NCI-H1930 (cell line): ENCODE results near the gene CFTR.
"Not testable (repeated sequence)": the region's sequence is repeated elsewhere in the genome, so short reads cannot be mapped to it uniquely, and the experiment has no call there.

Experiments
- DNase-seq, 2 experiments: peaks; one replicate each; lab custom pipeline; 2025; lab: John Stamatoyannopoulos, UW

CFTR gene

GRCh38 chr7:117479225-117480054 lies at the start of gene CFTR:
CFTR (plus strand) TSS chr7:117480025; CDS start chr7:117480095, 70 bp downstream.
- DNase-seq: no peak

DNA sequence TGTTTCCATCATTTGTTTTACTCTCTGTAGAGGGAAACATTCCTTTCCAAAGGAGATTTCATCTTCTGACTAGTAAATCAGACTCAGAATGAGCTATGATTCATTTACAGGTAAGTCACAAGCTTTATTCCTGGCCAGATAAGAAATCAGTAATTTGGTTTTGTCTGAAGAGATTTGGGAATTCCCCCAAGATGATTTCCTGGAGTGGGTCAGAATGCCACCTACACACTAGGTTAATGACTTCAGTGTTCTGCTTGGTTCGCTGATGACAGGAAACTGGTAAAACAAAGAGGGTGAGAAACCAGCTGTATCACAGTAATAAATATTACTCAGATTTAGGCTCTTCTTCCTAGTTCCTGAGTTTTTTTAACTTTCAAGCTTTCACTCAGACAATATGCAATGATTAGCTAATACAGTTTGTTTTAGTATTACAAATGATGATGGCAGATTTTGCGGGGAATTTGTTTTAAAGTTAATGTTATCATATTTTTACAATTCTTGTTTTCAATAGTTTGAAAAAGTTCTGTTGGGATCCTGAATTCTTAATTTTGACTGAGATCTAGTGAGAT lies 44.3 kb upstream of the CFTR start:
- no peak for DNase-seq

DNA sequence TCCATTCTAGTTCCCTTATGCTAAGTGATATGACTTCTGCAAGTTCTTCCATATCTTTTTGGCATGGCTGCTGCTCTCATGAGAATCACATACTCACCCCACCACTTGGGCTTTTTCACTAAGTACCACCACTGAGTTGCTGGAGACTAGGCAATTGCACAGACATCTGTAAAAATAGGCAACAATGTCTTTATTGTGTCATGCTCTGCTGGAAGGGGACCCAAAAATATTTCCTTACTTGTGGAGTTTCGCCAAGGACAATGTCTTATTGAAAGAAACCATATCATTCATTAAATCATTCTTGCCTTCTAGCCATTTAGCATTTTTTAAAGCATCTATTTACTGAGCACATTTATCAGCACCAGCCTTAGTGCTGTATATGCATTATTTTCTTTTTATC lies 35.2 kb upstream of the CFTR start:
- no peak for DNase-seq

DNA sequence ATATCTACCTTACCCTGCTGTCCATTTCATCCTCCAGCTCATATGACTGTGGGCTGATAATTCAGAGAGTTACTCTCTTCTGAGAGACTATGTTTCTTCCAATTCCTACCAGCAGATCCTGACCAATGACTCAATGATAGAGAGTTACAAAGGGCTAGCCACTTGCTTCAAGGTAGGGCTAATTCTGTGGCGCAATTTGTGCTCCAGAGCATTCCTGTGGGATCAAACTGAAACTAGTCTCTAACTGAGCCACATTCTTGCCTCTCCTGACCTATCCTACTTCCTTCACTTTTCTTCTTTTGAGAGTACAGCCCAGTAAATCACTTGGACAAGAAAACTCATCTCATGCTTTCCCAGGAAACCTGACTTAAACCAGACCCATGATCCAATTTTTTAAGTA lies 34.6 kb upstream of the CFTR start:
- DNase-seq: no peak

DNA sequence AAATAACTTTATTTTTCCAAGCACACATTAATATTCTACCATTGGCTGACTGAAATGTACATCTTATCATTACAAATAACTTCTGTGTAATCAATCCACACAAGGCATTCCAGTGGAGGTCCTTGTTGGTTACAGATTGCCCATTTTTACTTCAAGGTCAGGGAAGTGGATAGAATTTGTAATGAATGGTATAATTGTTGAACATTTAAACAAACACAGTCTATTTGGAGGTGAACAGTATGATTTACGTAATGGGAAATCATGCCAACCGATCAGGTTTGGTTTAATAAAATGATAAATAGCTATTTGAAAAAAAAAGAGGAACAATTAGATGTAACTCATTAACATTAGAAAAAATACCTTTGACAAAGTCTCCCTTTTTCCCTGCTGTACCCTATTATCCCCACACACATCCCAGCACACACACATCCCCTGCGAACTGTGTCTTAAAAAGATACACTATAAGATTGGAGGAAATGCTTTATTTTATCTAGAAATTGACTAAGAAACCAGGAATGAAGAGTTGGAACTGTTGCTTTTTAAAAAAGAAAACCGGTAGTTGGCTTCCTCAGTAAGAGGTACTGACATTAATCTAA lies 33.5 kb upstream of the CFTR start:
- no peak for DNase-seq

DNA sequence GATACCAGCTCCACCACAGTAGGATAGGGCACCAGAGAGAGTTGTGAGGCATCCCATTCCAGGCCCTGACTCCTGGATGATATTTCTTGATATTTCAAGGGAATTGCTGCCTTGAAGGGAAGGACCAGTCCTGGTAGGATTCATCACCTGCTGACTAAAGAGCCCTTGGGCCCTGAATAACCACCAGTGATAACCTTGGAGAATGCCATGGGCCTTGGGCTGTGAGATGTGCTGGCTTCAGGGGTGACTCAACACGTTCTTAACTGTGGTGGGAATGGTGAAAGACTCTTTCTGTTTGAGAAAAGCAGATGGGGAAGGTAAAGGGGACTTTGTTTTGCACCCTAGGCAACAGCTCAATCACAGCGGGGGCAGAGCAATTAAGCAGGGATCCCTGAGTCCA lies 31.2 kb upstream of the CFTR start:
- DNase-seq: no peak

- DNase-seq: peak in 1 of 2 experiments; percentile 5
These were observed 20.7 kb upstream of the CFTR start for GRCh38 chr7:117458977-117459583.

- no peak for DNase-seq
These were observed 20.1 kb upstream of the CFTR start for GRCh38 chr7:117459735-117460134.

DNA sequence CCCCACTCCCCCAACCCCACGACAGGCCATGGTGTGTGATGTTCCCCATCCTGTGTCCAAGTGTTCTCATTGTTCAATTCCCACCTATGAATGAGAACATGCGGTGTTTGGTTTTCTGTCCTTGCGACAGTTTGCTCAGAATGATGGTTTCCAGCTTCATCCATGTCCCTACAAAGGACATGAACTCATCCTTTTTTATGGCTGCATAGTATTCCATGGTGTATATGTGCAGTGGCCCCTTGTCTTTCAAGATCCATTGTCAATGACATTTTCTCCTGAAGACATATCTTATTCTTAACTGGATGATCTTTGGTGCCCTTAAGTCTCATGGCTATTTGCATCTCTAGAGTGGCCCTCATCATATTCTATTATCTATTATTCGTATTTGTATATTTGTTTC lies 19.0 kb upstream of the CFTR start:
- DNase-seq: not testable (repeated sequence)

DNA sequence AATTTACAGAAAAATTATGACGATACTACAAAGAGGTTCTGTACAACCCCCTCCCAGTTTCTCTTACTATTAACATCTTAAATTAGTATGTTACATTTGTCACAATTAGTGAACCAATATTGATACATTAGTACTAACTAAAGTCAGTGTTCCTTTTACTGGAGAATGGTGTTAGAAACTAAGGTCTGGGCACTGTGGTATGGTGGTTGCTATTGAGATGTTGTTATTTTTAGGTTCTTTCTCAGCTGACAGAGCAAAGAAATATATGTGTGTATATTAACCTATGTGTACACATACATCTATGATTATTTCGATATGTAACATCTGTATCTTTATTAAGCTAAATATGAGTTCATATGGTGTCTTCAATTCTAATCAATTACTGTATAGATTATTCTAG lies 11.7 kb upstream of the CFTR start:
- DNase-seq: no peak

DNA sequence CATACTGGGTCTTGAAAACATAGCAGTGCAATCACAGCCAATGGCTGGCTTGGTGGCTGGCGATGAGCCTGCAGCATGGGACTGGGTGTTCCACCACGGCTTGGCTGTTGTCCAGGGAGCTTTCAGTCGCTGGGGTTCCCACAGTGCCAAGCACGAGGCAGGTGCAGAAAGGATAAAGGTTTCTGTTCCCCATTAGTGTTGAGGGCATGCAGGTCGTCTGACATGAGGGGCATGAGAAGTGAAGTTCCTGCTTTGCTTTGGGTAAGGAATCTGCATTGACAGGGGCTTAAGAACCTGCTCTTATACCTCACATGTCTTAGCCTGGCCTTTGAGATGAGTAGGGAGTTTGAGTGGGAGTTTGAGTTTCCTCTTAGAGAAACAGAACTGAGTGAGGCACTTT lies 9.0 kb upstream of the CFTR start:
- no peak for DNase-seq

GRCh38 chr7:117472335-117472734 lies 7.5 kb upstream of the CFTR start:
- DNase-seq: no peak

DNA sequence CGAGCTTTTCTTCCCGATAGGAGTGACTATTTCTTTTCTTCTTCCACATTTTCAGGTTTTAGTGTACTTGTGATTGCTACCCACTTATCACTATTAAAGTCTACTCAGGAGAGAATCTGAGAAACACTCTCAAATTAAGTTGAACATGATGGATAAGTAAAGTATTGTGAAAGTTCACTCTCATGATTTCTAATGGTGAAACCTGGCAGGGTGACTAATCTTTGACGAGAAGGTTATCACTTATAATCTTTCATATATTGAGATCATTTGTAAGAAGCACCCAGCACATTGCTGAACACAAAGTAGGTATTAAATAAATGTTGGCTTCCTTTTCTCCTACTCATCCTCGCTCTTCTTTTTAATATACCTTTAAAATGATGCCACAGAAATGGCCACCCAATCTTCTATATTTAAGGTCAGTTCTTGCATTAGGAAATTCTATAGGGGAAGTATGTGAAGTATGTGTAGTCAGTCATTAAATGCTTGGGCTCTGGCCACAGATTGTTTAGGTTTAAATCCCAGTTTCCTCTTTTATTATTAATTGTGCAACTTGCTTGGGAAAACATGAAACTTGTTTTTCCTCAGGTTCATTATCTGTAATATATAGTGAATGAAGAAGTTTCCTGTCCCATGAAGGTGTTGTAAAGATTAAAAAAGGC lies 3.1 kb upstream of the CFTR start:
- no peak for DNase-seq

DNA sequence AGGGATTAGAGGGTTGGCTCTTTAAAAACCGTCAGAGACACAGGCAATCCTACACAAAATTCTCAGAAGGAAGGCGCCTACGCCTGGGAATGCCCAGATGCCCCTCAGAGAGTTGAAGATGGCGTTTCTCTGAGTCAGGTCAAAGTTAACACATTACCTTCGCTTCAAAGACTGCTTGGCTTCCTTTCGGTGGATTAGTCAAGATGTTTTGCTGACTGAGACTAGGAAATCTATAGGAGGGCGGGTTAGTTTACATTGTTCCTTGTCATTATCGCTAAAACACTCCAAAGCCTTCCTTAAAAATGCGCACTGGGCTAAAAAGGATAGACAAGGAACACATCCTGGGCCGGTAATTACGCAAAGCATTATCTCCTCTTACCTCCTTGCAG lies 995 bp upstream of the CFTR start:
- DNase-seq: no peak

- DNase-seq: no peak
These were observed 184 bp downstream of the CFTR start for GRCh38 chr7:117480055-117480362.

DNA sequence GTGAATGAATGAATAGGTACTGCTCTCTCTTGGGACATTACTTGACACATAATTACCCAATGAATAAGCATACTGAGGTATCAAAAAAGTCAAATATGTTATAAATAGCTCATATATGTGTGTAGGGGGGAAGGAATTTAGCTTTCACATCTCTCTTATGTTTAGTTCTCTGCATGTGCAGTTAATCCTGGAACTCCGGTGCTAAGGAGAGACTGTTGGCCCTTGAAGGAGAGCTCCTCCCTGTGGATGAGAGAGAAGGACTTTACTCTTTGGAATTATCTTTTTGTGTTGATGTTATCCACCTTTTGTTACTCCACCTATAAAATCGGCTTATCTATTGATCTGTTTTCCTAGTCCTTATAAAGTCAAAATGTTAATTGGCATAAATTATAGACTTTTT lies 1.2 kb downstream of the CFTR start:
- DNase-seq: no peak

GRCh38 chr7:117485118-117485620 lies 5.3 kb downstream of the CFTR start:
- no peak for DNase-seq

GRCh38 chr7:117489016-117489415 lies 9.2 kb downstream of the CFTR start:
- no peak for DNase-seq

GRCh38 chr7:117489430-117489829 lies 9.6 kb downstream of the CFTR start:
- no peak for DNase-seq

- no peak for DNase-seq
These were observed 10.1 kb downstream of the CFTR start for GRCh38 chr7:117489911-117490310.

DNA sequence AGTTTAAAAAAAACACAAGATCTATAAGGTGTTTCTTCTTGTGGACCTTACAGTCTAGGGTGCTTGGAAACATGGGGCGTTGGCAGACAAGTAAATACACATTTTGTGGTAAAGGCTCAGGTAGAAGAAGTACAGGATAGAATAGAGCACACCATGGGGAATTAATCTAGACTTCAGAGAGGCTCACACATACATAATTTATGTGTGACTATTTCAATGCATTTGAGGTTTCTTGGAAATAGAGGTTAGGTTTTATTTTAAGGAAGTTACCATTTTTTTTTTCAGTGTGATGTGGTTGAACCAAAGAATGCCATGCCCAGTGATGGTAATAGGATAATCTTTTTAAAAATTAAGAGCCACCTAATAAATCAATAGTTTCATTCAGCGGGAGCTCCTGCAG lies 12.8 kb downstream of the CFTR start:
- DNase-seq: no peak

DNA sequence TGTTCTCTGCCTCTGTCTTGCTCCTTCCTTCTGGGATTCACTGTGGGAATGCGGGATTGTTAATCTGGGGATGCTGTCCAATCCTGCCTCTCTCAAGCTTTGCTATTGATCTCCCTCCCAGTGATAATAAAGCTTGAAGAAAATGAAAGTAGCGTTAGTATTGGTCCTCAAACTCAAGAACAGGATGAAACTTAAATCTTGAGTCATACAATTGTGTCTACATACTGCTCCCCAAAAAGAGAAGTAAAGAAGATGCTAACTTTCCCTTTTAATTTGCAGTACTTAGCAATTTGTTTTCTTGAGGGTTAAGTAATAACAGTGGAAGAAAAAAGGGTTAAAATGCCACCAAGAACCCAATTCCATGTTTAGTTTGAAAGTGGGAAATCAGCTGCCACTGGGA lies 13.6 kb downstream of the CFTR start:
- DNase-seq: no peak

DNA sequence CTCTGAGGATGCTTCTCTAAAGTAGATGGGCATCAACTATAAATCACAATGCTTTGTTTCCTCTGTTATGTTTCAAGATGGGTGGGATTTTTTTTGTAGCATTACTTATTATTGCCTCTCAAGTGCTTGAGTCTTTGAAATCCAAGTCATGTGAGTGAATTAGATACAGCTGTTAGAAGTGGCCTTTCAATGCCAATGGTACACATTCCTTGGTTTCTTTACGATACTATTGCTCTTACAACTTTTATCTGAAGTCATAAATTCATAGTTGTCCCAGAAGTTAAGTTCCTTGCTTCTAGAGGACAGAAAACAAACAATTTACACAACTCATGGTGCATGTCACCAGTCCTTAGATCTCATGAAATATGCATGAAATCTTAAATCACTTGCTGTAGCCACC lies 15.5 kb downstream of the CFTR start:
- DNase-seq: no peak
